Duodenal mucosa (tissue), 2 donors: ENCODE data around the gene GAPDHS.

Experiments used
- H3K27ac ChIP-seq: one replicate; pipeline ENCODE4 v1.7.0; 2013; ENCODE audit warnings: low read depth, low read length
- H3K27me3 ChIP-seq, 2 donors: one replicate each; pipeline ENCODE4 v1.7.0; 2013; ENCODE audit warnings: low read length in 2 of 2, control low read depth in 1 of 2; ENCODE audit not compliant: insufficient read depth in 2 of 2, control insufficient read depth in 1 of 2
- H3K36me3 ChIP-seq, 2 donors: one replicate each; pipeline ENCODE4 v1.7.0; 2013; ENCODE audit warnings: low read length in 2 of 2, control low read depth in 1 of 2; ENCODE audit not compliant: insufficient read depth in 2 of 2, control insufficient read depth in 1 of 2
- H3K4me1 ChIP-seq, 2 donors: one replicate each; pipeline ENCODE4 v1.7.0; 2013; ENCODE audit warnings: low read length in 2 of 2, control low read depth in 1 of 2; ENCODE audit not compliant: insufficient read depth in 2 of 2, control insufficient read depth in 1 of 2
- H3K4me3 ChIP-seq, 2 donors: one replicate each; pipeline ENCODE4 v1.7.0; 2013; ENCODE audit warnings: low read length in 2 of 2, low read depth in 1 of 2
- H3K9ac ChIP-seq, 2 donors: one replicate each; pipeline ENCODE4 v1.7.0; 2013; ENCODE audit warnings: low read length in 2 of 2, low read depth in 1 of 2
- H3K9me3 ChIP-seq, 2 donors: one replicate each; pipeline ENCODE4 v1.7.0; 2013; ENCODE audit warnings: low read length in 2 of 2, control low read depth in 1 of 2; ENCODE audit not compliant: control insufficient read depth in 1 of 2

The GAPDHS gene

GRCh38 chr19:35556846-35557538, 23.7 kb downstream of the GAPDHS start:
- no peak overlapping the region for H3K9ac ChIP-seq
- no peaks in the 10 kb centered on the region for H3K9me3 ChIP-seq
- H3K4me3 ChIP-seq, result no peak overlapping the region
- H3K36me3 ChIP-seq, result no peaks in the 10 kb centered on the region
- peaks cover 0 to 3% of the 10 kb centered on the region in 2 donors for H3K4me1 ChIP-seq
- no peak overlapping the region for H3K27ac ChIP-seq
- H3K27me3 ChIP-seq, result peaks cover 21 to 23% of the 10 kb centered on the region in 2 donors

GRCh38 chr19:35557539-35558399, 24.5 kb downstream of the GAPDHS start:
- peaks cover 23 to 26% of the 10 kb centered on the region in 2 donors for H3K27me3 ChIP-seq
- H3K9ac ChIP-seq, result no peak overlapping the region
- H3K27ac ChIP-seq, result no peak overlapping the region
- peak overlapping the region; percentile 47 to 48 for H3K4me3 ChIP-seq
- H3K36me3 ChIP-seq, result no peaks in the 10 kb centered on the region
- H3K9me3 ChIP-seq, result no peaks in the 10 kb centered on the region
- H3K4me1 ChIP-seq, result peaks cover 0 to 3% of the 10 kb centered on the region in 2 donors

- Histone ChIP-seq H3K4me1 (peaks cover 0 to 3% of the 10 kb centered on the region in 2 donors), H3K27me3 (peaks cover 23 to 27% of the 10 kb centered on the region in 2 donors), H3K36me3 (no peaks in the 10 kb centered on the region), H3K9ac (no peak overlapping the region), H3K4me3 (no peak overlapping the region), H3K9me3 (no peaks in the 10 kb centered on the region), H3K27ac (no peak overlapping the region)
Observed at GRCh38 chr19:35558400-35559280, 25.4 kb downstream of the GAPDHS start.

GRCh38 chr19:35559281-35559659, 26.0 kb downstream of the GAPDHS start:
- H3K9ac ChIP-seq, result no peak overlapping the region
- no peak overlapping the region for H3K4me3 ChIP-seq
- peaks cover 0 to 3% of the 10 kb centered on the region in 2 donors for H3K4me1 ChIP-seq
- H3K27ac ChIP-seq, result no peak overlapping the region
- H3K27me3 ChIP-seq, result peaks cover 26 to 27% of the 10 kb centered on the region in 2 donors
- no peaks in the 10 kb centered on the region for H3K9me3 ChIP-seq
- no peaks in the 10 kb centered on the region for H3K36me3 ChIP-seq

GRCh38 chr19:35559781-35560180, 26.5 kb downstream of the GAPDHS start:
- H3K36me3 ChIP-seq, result no peaks in the 10 kb centered on the region
- peaks cover 0 to 3% of the 10 kb centered on the region in 2 donors for H3K4me1 ChIP-seq
- no peak overlapping the region for H3K9ac ChIP-seq
- H3K9me3 ChIP-seq, result no peaks in the 10 kb centered on the region
- H3K27ac ChIP-seq, result no peak overlapping the region
- H3K4me3 ChIP-seq, result no peak overlapping the region
- peaks cover 26 to 27% of the 10 kb centered on the region in 2 donors for H3K27me3 ChIP-seq

- no peaks in the 10 kb centered on the region for H3K9me3 ChIP-seq
- H3K9ac ChIP-seq, result no peak overlapping the region
- no peak overlapping the region for H3K27ac ChIP-seq
- H3K36me3 ChIP-seq, result no peaks in the 10 kb centered on the region
- H3K4me3 ChIP-seq, result no peak overlapping the region
- peaks cover 26 to 28% of the 10 kb centered on the region in 2 donors for H3K27me3 ChIP-seq
- peaks cover 0 to 3% of the 10 kb centered on the region in 2 donors for H3K4me1 ChIP-seq
Observed at GRCh38 chr19:35560271-35560670, 27.0 kb downstream of the GAPDHS start.

- peaks cover 26 to 30% of the 10 kb centered on the region in 2 donors for H3K27me3 ChIP-seq
- no peaks in the 10 kb centered on the region for H3K9me3 ChIP-seq
- H3K36me3 ChIP-seq, result no peaks in the 10 kb centered on the region
- H3K4me3 ChIP-seq, result no peak overlapping the region
- no peak overlapping the region for H3K9ac ChIP-seq
- H3K4me1 ChIP-seq, result peaks cover 0 to 3% of the 10 kb centered on the region in 2 donors
- H3K27ac ChIP-seq, result no peak overlapping the region
Observed at GRCh38 chr19:35560677-35561076, 27.4 kb downstream of the GAPDHS start.

- peaks cover 0 to 3% of the 10 kb centered on the region in 2 donors for H3K4me1 ChIP-seq
- H3K27ac ChIP-seq, result no peak overlapping the region
- no peak overlapping the region for H3K9ac ChIP-seq
- H3K4me3 ChIP-seq, result no peak overlapping the region
- H3K9me3 ChIP-seq, result no peaks in the 10 kb centered on the region
- H3K27me3 ChIP-seq, result peaks cover 26% of the 10 kb centered on the region in 2 donors
- H3K36me3 ChIP-seq, result no peaks in the 10 kb centered on the region
Observed at GRCh38 chr19:35561436-35561835, 28.2 kb downstream of the GAPDHS start.

GRCh38 chr19:35562336-35562735, 29.1 kb downstream of the GAPDHS start:
- H3K27me3 ChIP-seq, result peaks cover 22 to 26% of the 10 kb centered on the region in 2 donors
- H3K9ac ChIP-seq, result no peak overlapping the region
- H3K4me1 ChIP-seq, result peaks cover 0 to 3% of the 10 kb centered on the region in 2 donors

More at GRCh38 chr19:35562336-35562735, 29.1 kb downstream of the GAPDHS start:
- H3K9me3 ChIP-seq, result no peaks in the 10 kb centered on the region
- no peak overlapping the region for H3K27ac ChIP-seq
- no peaks in the 10 kb centered on the region for H3K36me3 ChIP-seq
- H3K4me3 ChIP-seq, result no peak overlapping the region
